Caco-2 (cell line): Measurements from ENCODE around the gene NSD1. TPM values are rescaled to one million over a fixed set of nuclear protein-coding genes. Genes with fewer than 3 reads are reported as not detected.

Experiments
- BruUV-seq: library from RNA; stranded (reverse); fragments of 400-500 nt; replicated peaks from 2 replicates; lab custom pipeline; 2021; lab: Mats Ljungman, UMichigan
- CTCF ChIA-PET: fragments of 300-600 bp; sonication (Branson Sonifier 250); formaldehyde crosslinking; loops from one replicate; lab custom pipeline; 2022; ENCODE audit warnings: antibody characterized with exemption; lab: Charles Lee
- POLR2A ChIA-PET: fragments of 300-600 bp; sonication (Branson Sonifier 250); formaldehyde crosslinking; loops from one replicate; lab custom pipeline; 2022; ENCODE audit warnings: antibody characterized with exemption; lab: Charles Lee
- DNase-seq, 2 experiments: peaks; one replicate each; pipeline versions ENCODE4 v3.0.0 to v3.0.0-alpha.2; 2020 to 2022
- H3K27me3 ChIP-seq: replicated peaks from 2 replicates; pipeline ENCODE4 v1.6.0; 2011; ENCODE audit warnings: low read length; ENCODE audit not compliant: control insufficient read depth, insufficient read depth
- H3K36me3 ChIP-seq: 2 replicates; pipeline ENCODE4 v1.5.1; 2011; ENCODE audit warnings: low read length; ENCODE audit not compliant: control insufficient read depth, insufficient read depth
- H3K4me1 ChIP-seq: fragments of 250-450 bp; sonication (Bioruptor Pico); 2 replicates; pipeline ENCODE4 v1.5.1; 2020; ENCODE audit warnings: mild to moderate bottlenecking
- H3K4me3 ChIP-seq: 2 replicates; pipeline ENCODE4 v1.5.1; 2011; ENCODE audit warnings: low read depth, mild to moderate bottlenecking, control low read depth, low read length
- H3K9me3 ChIP-seq: fragments of 250-450 bp; sonication (Bioruptor Pico); 2 replicates; pipeline ENCODE4 v1.5.1; 2020; ENCODE audit warnings: mild to moderate bottlenecking, moderate library complexity
- H3K27ac Mint-ChIP-seq: one replicate; pipeline ENCODE4 v1.8.0; 2022; ENCODE audit warnings: mixed read lengths; ENCODE audit not compliant: unreplicated experiment
- H3K27me3 Mint-ChIP-seq: one replicate; pipeline ENCODE4 v1.8.0; 2022; ENCODE audit warnings: mixed read lengths; ENCODE audit not compliant: insufficient read depth, unreplicated experiment
- H3K36me3 Mint-ChIP-seq: one replicate; pipeline ENCODE4 v1.8.0; 2022; ENCODE audit warnings: mild to moderate bottlenecking, mixed read lengths; ENCODE audit not compliant: insufficient read depth, unreplicated experiment
- H3K4me1 Mint-ChIP-seq: one replicate; pipeline ENCODE4 v1.8.0; 2022; ENCODE audit warnings: low read depth, mixed read lengths; ENCODE audit not compliant: unreplicated experiment
- H3K4me3 Mint-ChIP-seq: one replicate; pipeline ENCODE4 v1.8.0; 2022; ENCODE audit warnings: mild to moderate bottlenecking, moderate library complexity, mixed read lengths; ENCODE audit not compliant: unreplicated experiment
- H3K9me3 Mint-ChIP-seq: one replicate; pipeline ENCODE4 v1.8.0; 2022; ENCODE audit warnings: mixed read lengths; ENCODE audit not compliant: unreplicated experiment
- CTCF ChIP-seq, 2 experiments: fragments of 200-600 bp in 1 of 2; IDR thresholded peaks; 1 replicate in 1 of 2; 2 replicates in 1 of 2; pipeline versions ENCODE4 v1.5.1 to v1.8.0; 2011 to 2022; ENCODE audit warnings: antibody characterized with exemption in 1 of 2, control low read depth in 1 of 2, inconsistent platforms in 1 of 2, low read depth in 1 of 2, low read length in 1 of 2, mild to moderate bottlenecking in 1 of 2, moderate library complexity in 1 of 2; ENCODE audit not compliant: insufficient read depth in 1 of 2, severe bottlenecking in 1 of 2, unreplicated experiment in 1 of 2
- intact Hi-C: fragments of 100-400 bp; cut with micrococcal nuclease; formaldehyde crosslinking; loops from one replicate; pipeline ENCODE4 v1.10.0; 2022; ENCODE audit not compliant: unreplicated experiment
- total RNA-seq: library from RNA; stranded (reverse); gene quantifications from 2 replicates; pipeline ENCODE4 v1.2.3, GENCODE V29; 2022

NSD1 gene
- total RNA-seq, 1 experiment from 2014 or later, result 67.4 TPM

DNA sequence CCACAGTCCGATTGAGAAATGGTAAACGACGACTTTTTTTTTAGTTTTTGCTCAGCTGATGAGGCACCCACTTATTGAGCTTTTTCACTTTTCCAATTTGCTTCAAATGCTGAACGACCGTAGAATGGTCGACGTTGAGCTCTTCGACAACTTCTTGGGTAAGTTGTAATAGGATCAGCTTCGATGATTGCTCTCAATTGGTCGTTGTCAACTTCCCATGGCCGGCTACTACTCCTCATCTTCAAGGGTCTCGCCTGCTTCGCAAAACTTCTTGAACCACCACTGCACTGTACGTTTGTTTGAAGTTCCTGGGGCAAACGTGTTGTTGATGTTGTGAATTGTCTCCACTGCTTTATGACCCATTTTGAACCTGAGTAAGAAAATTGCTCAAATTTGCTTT is 35.7 kb downstream of the NSD1 start:
- POLR2A ChIA-PET, result no interaction called here
- no TSS peak for BruUV-seq

DNA sequence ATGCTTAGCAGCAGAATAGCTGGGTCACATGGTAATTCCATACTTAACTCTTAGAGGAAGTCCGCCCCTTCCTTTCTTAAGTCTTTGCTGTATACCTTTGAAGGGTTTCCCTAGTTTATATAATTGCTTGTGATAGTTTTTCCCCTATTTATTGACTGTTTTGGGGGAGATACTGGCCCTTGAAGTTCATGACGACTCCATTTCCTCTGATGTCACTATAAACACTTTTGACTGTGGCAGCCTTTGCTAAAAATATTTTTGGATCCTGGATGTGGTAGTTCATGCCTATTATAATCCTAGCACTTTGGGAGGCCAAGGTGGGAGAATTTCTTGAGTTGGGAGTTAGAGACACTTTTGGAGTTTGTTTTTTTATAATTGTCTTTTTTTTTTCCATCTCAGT is 38.4 kb downstream of the NSD1 start:
- H3K36me3 ChIP-seq, result no peaks in the 10 kb centered on the region
- POLR2A ChIA-PET, result no interaction called here

More for the DNA sequence above, 35.7 kb downstream of the NSD1 start:
- H3K4me1 ChIP-seq, result no peaks in the 10 kb centered on the region; the same call in 1 of the 2 replicates
- TF ChIP-seq CTCF (IDR thresholded peaks at IDR 0.05; ENCODE audit: insufficient read depth in 1 of 2, low read depth in 1 of 2, low read length in 1 of 2, severe bottlenecking in 1 of 2, unreplicated experiment in 1 of 2), result no peak
- Mint-ChIP-seq H3K36me3 (peaks cover 42% of the 10 kb centered on the region), H3K4me3 (no peak overlapping the region), H3K27ac (no peak overlapping the region), H3K9me3 (no peaks in the 10 kb centered on the region), H3K4me1 (no peaks in the 10 kb centered on the region), H3K27me3 (no peaks in the 10 kb centered on the region)
- no peak overlapping the region for H3K4me3 ChIP-seq
- intact Hi-C loops, result no loop called here
- CTCF ChIA-PET, result no interaction called here
- H3K36me3 ChIP-seq, result no peaks in the 10 kb centered on the region
- no peaks in the 10 kb centered on the region for H3K9me3 ChIP-seq
- H3K27me3 ChIP-seq, result no peaks in the 10 kb centered on the region
- DNase-seq, result no peak

DNA sequence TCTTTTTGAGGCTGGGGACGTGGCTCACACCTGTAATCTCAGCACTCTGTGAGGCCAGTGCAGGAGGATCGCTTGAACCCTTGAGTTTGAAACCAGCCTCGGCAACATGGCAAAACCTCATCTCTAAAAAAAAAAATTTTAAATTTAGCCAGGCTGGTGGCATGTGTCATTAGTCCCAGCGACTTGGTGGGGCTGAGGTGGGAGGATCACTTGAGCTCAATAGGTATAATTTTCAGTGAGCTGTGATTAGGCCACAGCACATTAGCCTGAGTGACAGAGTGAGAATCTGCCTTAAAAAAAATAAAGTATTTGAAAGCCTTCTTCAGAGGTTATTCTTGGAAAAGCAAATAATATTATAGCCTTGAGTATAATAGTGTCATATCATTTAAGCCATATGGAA is 41.8 kb downstream of the NSD1 start:
- H3K4me3 Mint-ChIP-seq, result no peak overlapping the region
- H3K4me1 Mint-ChIP-seq, result peaks cover 7% of the 10 kb centered on the region
- no peaks in the 10 kb centered on the region for H3K9me3 ChIP-seq
- BruUV-seq, result no TSS peak
- CTCF ChIA-PET, result interaction anchor here (0.7 kb wide), 1 partner anchor 22 kb away, joined by 4 read pairs; no protein-coding TSS in a partner anchor
- DNase-seq, result no peak
- H3K27ac Mint-ChIP-seq, result no peak overlapping the region
- H3K36me3 ChIP-seq, result no peaks in the 10 kb centered on the region
- H3K4me3 ChIP-seq, result no peak overlapping the region
- H3K27me3 Mint-ChIP-seq, result no peaks in the 10 kb centered on the region
- peaks cover 10% of the 10 kb centered on the region; the same call in 1 of the 2 replicates for H3K4me1 ChIP-seq
- TF ChIP-seq CTCF (IDR thresholded peaks at IDR 0.05; ENCODE audit: insufficient read depth in 1 of 2, low read depth in 1 of 2, low read length in 1 of 2, severe bottlenecking in 1 of 2, unreplicated experiment in 1 of 2), result no peak
- POLR2A ChIA-PET, result no interaction called here
- intact Hi-C loops, result no loop called here
- peaks cover 11% of the 10 kb centered on the region for H3K36me3 Mint-ChIP-seq
- no peaks in the 10 kb centered on the region for H3K27me3 ChIP-seq
- no peaks in the 10 kb centered on the region for H3K9me3 Mint-ChIP-seq

More for the DNA sequence above, 38.4 kb downstream of the NSD1 start:
- TF ChIP-seq CTCF (IDR thresholded peaks at IDR 0.05; ENCODE audit: insufficient read depth in 1 of 2, low read depth in 1 of 2, low read length in 1 of 2, severe bottlenecking in 1 of 2, unreplicated experiment in 1 of 2), result no peak
- Mint-ChIP-seq H3K27ac (no peak overlapping the region), H3K9me3 (no peaks in the 10 kb centered on the region), H3K36me3 (peaks cover 27% of the 10 kb centered on the region), H3K4me3 (no peak overlapping the region), H3K27me3 (no peaks in the 10 kb centered on the region), H3K4me1 (no peaks in the 10 kb centered on the region)
- intact Hi-C loops, result no loop called here
- BruUV-seq, result no TSS peak
- no peaks in the 10 kb centered on the region for H3K9me3 ChIP-seq
- no peaks in the 10 kb centered on the region; the same call in 1 of the 2 replicates for H3K4me1 ChIP-seq
- H3K4me3 ChIP-seq, result no peak overlapping the region
- no peak for DNase-seq
- no peaks in the 10 kb centered on the region for H3K27me3 ChIP-seq
- CTCF ChIA-PET, result no interaction called here
